Type B pancreatic cell (in vitro differentiated cells): ENCODE measurements around the gene CDC42EP3. TPM values are rescaled to one million over a fixed set of nuclear protein-coding genes. Genes with fewer than 3 reads are reported as not detected.

Experiments
- DNase-seq: peaks from one replicate; pipeline ENCODE4 v3.0.0; 2021; ENCODE audit warnings: mixed read lengths; ENCODE audit not compliant: unreplicated experiment; ENCODE audit errors: extremely low spot score
- H3K27ac Mint-ChIP-seq: 2 replicates; pipeline ENCODE4 v1.8.0; 2021; ENCODE audit warnings: mild to moderate bottlenecking, mixed read lengths
- H3K27me3 Mint-ChIP-seq: 2 replicates; pipeline ENCODE4 v1.8.0; 2021; ENCODE audit warnings: mixed read lengths
- H3K36me3 Mint-ChIP-seq: 2 replicates; pipeline ENCODE4 v1.8.0; 2021; ENCODE audit warnings: mixed read lengths
- H3K4me1 Mint-ChIP-seq: one replicate; pipeline ENCODE4 v1.8.0; 2021; ENCODE audit warnings: mixed read lengths; ENCODE audit not compliant: unreplicated experiment
- H3K4me3 Mint-ChIP-seq: 2 replicates; pipeline ENCODE4 v1.8.0; 2021; ENCODE audit warnings: mild to moderate bottlenecking, mixed read lengths
- H3K9me3 Mint-ChIP-seq: 2 replicates; pipeline ENCODE4 v1.8.0; 2021; ENCODE audit warnings: mixed read lengths
- CTCF ChIP-seq: fragments of 200-600 bp; sonication (generic); conservative IDR thresholded peaks from 2 replicates; pipeline ENCODE4 v1.5.0; 2021; ENCODE audit warnings: antibody characterized with exemption, mild to moderate bottlenecking
- long read RNA-seq: library from polyadenylated mRNA; unstranded; transcript quantifications from one replicate; pipeline ENCODE4 v2.0.0, GENCODE V29; 2020
- total RNA-seq: library from RNA; stranded (reverse); gene quantifications from 2 replicates; pipeline ENCODE4 v1.2.1, GENCODE V29; 2021; ENCODE audit warnings: low replicate concordance

Gene CDC42EP3
- total RNA-seq = 43.7 and 65.4 TPM in 2 replicates
- long read RNA-seq, full-length matches to known transcripts = 33 of 75 reads
- long read RNA-seq, partial matches to known transcripts = 0 of 75 reads
- long read RNA-seq, other reads (novel, unspliced or antisense) = 42 of 75 reads

- peak; percentile 77 for DNase-seq
- Mint-ChIP-seq H3K36me3 (peaks cover 8% of the 10 kb centered on the region), H3K4me1 (peaks cover 28% of the 10 kb centered on the region), H3K27ac (peak within 1 kb of the TSS; percentile 89), H3K4me3 (peak within 1 kb of the TSS; percentile 89), H3K9me3 (no peaks in the 10 kb centered on the region), H3K27me3 (peaks cover 11% of the 10 kb centered on the region)
- TF ChIP-seq CTCF = no peak
Measured at GRCh38 chr2:37671009-37671815, at the start of gene CDC42EP3. Gene CDC42EP3 (minus strand): TSS chr2:37671642. CDS start chr2:37646587, 25,055 bp downstream.

- H3K27ac Mint-ChIP-seq = no peak overlapping the region
- H3K4me1 Mint-ChIP-seq = no peaks in the 10 kb centered on the region
- DNase-seq = no peak
- TF ChIP-seq CTCF = no peak
- H3K4me3 Mint-ChIP-seq = no peak overlapping the region
- H3K36me3 Mint-ChIP-seq = no peaks in the 10 kb centered on the region
- H3K27me3 Mint-ChIP-seq = no peaks in the 10 kb centered on the region
- H3K9me3 Mint-ChIP-seq = peaks cover 4% of the 10 kb centered on the region
Measured at GRCh38 chr2:37721201-37721560, 49.7 kb upstream of the CDC42EP3 start.

- Mint-ChIP-seq H3K9me3 (peaks cover 4% of the 10 kb centered on the region), H3K4me3 (no peak overlapping the region), H3K4me1 (no peaks in the 10 kb centered on the region), H3K36me3 (no peaks in the 10 kb centered on the region), H3K27ac (no peak overlapping the region), H3K27me3 (no peaks in the 10 kb centered on the region)
- TF ChIP-seq CTCF = no peak
- no peak for DNase-seq
Measured at GRCh38 chr2:37720533-37721200, 49.2 kb upstream of the CDC42EP3 start.

GRCh38 chr2:37718515-37719161 lies 47.2 kb upstream of the CDC42EP3 start:
- Mint-ChIP-seq H3K27me3 (no peaks in the 10 kb centered on the region), H3K9me3 (peaks cover 4% of the 10 kb centered on the region), H3K4me1 (no peaks in the 10 kb centered on the region), H3K36me3 (no peaks in the 10 kb centered on the region), H3K27ac (no peak overlapping the region), H3K4me3 (no peak overlapping the region)
- TF ChIP-seq CTCF = no peak
- DNase-seq = no peak

GRCh38 chr2:37713258-37713700 lies 41.8 kb upstream of the CDC42EP3 start:
- Mint-ChIP-seq H3K36me3 (no peaks in the 10 kb centered on the region), H3K4me1 (peaks cover 21% of the 10 kb centered on the region), H3K27ac (no peak overlapping the region), H3K27me3 (no peaks in the 10 kb centered on the region), H3K9me3 (no peaks in the 10 kb centered on the region), H3K4me3 (no peak overlapping the region)
- TF ChIP-seq CTCF = no peak
- DNase-seq = no peak
